Gastroesophageal sphincter (tissue), 4 donors: ENCODE results near the gene CEP120. TPM values are rescaled to one million over a fixed set of nuclear protein-coding genes. Genes with fewer than 3 reads are reported as not detected.
A peak's percentile ranks its signal among the peaks of the same experiment; 100 is the strongest.
"Not testable (repeated sequence)": the region's sequence is repeated elsewhere in the genome, so short reads cannot be mapped to it uniquely, and the experiment has no call there.

Experiments
- ATAC-seq: fragments of 150-250 bp; one replicate; pipeline ENCODE4 v1.9.1; 2016; ENCODE audit warnings: mild to moderate bottlenecking, moderate library complexity
- H3K27ac ChIP-seq, 4 donors: fragments of 200-600 bp; sonication (generic) in 3 of 4; 1 replicate in 3 of 4; 2 replicates in 1 of 4; pipeline ENCODE4 v1.5.1; 2016 to 2019
- H3K27me3 ChIP-seq: fragments of 200-600 bp; sonication (generic); one replicate; pipeline ENCODE4 v1.5.1; 2019
- H3K36me3 ChIP-seq, 2 donors: fragments of 200-600 bp; sonication (generic); one replicate each; pipeline ENCODE4 v1.5.1; 2019; ENCODE audit warnings: control low read depth in 1 of 2
- H3K4me1 ChIP-seq, 3 donors: fragments of 200-600 bp; sonication (generic); 1 replicate in 2 of 3; 2 replicates in 1 of 3; pipeline ENCODE4 v1.5.1; 2016 to 2019; ENCODE audit warnings: control low read depth in 2 of 3
- H3K4me3 ChIP-seq, 2 donors: fragments of 200-600 bp; sonication (generic); one replicate each; pipeline ENCODE4 v1.5.1; 2019; ENCODE audit warnings: mild to moderate bottlenecking in 1 of 2, moderate library complexity in 1 of 2
- H3K9me3 ChIP-seq, 3 donors: fragments of 200-600 bp; sonication (generic); one replicate each; pipeline ENCODE4 v1.5.1; 2017 to 2019; ENCODE audit warnings: control low read depth in 2 of 3
- EP300 ChIP-seq: sonication (generic); formaldehyde crosslinking; IDR thresholded peaks from one replicate; pipeline ENCODE4 v1.6.1; 2017; ENCODE audit warnings: antibody characterized with exemption, mild to moderate bottlenecking
- POLR2A ChIP-seq, 2 donors: fragments of 450-650 bp; IDR thresholded peaks; one replicate each; pipeline ENCODE4 v1.6.1; 2017; ENCODE audit warnings: antibody characterized with exemption in 2 of 2, mild to moderate bottlenecking in 2 of 2, moderate library complexity in 1 of 2
- POLR2AphosphoS5 ChIP-seq: sonication (generic); formaldehyde crosslinking; IDR thresholded peaks from one replicate; pipeline ENCODE4 v1.6.1; 2017; ENCODE audit warnings: antibody characterized with exemption
- WGBS, 2 donors: methylation state at CpG; one replicate each; pipeline ENCODE4 v1.1.5; 2018; ENCODE audit warnings: low coverage in 1 of 2; 5-methylcytosine and 5-hydroxymethylcytosine counted together
- total RNA-seq, 4 donors: library from RNA; depleted of rRNA; stranded (reverse); fragments of >200 nt; gene quantifications; one replicate each; pipeline ENCODE4 v1.1.0, GENCODE V29; 2016
- TF ChIP-seq, protein P1 (sequence below), 4 experiments: fragments of 200-600 bp in 2 of 4; fragments of 450-650 bp in 2 of 4; sonication (generic) in 1 of 4; IDR thresholded peaks; one replicate each; pipeline ENCODE4 v1.5.1; 2017 to 2019; ENCODE audit warnings: antibody characterized with exemption in 4 of 4, mild to moderate bottlenecking in 2 of 4, moderate library complexity in 2 of 4

CEP120 gene
- 10 to 100 TPM; 17.2 to 26.8 (median 19.8) TPM for total RNA-seq

GRCh38 chr5:123423278-123424149 is at the start of gene CEP120:
TSS of gene CEP120 (minus strand) at chr5:123423403. CDS start at chr5:123422998, 405 bp downstream.
- Histone ChIP-seq H3K27me3 (no peaks in the 10 kb centered on the region), H3K4me3 (peak within 1 kb of the TSS; percentile 45 to 91), H3K27ac (peak within 1 kb of the TSS; percentile 39 to 95 (median 94)), H3K9me3 (no peaks in the 10 kb centered on the region), H3K4me1 (peaks cover 3 to 38% (median 8%) of the 10 kb centered on the region in 3 donors), H3K36me3 (no peaks in the 10 kb centered on the region)
- WGBS, 2 donors: 0 to 2% methylated on average over 18 to 21 of the region's 47 CpGs
- ATAC-seq: peak; percentile 99
- TF ChIP-seq EP300 (no peak), POLR2AphosphoS5 (peak; percentile 87), POLR2A (IDR thresholded peaks at IDR 0.05) (peak; percentile 87 to 90)
- TF ChIP-seq, protein P1, sequence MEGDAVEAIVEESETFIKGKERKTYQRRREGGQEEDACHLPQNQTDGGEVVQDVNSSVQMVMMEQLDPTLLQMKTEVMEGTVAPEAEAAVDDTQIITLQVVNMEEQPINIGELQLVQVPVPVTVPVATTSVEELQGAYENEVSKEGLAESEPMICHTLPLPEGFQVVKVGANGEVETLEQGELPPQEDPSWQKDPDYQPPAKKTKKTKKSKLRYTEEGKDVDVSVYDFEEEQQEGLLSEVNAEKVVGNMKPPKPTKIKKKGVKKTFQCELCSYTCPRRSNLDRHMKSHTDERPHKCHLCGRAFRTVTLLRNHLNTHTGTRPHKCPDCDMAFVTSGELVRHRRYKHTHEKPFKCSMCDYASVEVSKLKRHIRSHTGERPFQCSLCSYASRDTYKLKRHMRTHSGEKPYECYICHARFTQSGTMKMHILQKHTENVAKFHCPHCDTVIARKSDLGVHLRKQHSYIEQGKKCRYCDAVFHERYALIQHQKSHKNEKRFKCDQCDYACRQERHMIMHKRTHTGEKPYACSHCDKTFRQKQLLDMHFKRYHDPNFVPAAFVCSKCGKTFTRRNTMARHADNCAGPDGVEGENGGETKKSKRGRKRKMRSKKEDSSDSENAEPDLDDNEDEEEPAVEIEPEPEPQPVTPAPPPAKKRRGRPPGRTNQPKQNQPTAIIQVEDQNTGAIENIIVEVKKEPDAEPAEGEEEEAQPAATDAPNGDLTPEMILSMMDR (IDR thresholded peaks at IDR 0.05): peak in 3 of 4 experiments; percentile 74 to 80 (median 76)

DNA sequence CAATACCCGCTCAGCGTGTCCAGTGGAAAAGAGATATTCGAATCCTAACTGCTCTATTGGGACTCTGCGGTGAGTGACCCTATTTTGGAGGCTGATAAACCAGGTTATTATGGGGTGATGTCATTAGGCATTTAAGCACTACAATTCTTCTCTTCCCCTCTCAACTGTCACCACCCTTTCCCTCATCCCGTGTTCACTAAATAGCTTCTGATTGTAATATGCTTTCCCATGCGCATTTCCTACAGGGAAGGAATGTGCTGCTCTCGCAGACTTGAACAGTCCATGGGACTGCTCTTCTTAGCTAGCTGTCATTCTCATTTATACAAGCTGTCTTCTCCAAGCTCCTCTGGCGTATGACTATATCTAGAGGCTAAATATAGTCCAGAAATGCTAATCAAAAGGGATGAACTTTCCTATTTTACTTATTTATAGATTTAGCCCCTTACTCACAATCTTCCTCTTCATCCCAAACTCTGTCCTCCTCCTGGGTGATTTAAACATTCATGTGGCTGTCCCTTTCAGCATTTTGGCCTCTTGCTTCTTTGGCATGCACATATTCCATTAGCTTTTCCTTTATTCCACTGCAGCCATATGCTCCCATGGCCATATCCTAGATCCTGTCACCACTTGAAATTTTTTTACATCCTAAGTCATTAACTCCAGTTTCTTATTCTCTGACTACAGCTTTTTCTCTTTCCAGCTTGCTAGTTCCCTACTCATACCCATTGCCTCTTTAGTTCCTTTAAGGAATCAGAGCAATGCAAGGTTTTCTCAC is 49.1 kb upstream of the CEP120 start:
- no peak for TF ChIP-seq EP300
- no peak for TF ChIP-seq POLR2A (IDR thresholded peaks at IDR 0.05)
- TF ChIP-seq POLR2AphosphoS5: no peak
- TF ChIP-seq, protein P1 (IDR thresholded peaks at IDR 0.05): no peak
- no peak overlapping the region for H3K4me3 ChIP-seq
- no peaks in the 10 kb centered on the region for H3K4me1 ChIP-seq
- no peak overlapping the region for H3K27ac ChIP-seq
- no peak for ATAC-seq
- no peaks in the 10 kb centered on the region for H3K9me3 ChIP-seq
- no peaks in the 10 kb centered on the region for H3K27me3 ChIP-seq
- no peaks in the 10 kb centered on the region for H3K36me3 ChIP-seq
- 79 to 80% methylated on average over 8 of the region's 8 CpGs for WGBS, 2 donors

DNA sequence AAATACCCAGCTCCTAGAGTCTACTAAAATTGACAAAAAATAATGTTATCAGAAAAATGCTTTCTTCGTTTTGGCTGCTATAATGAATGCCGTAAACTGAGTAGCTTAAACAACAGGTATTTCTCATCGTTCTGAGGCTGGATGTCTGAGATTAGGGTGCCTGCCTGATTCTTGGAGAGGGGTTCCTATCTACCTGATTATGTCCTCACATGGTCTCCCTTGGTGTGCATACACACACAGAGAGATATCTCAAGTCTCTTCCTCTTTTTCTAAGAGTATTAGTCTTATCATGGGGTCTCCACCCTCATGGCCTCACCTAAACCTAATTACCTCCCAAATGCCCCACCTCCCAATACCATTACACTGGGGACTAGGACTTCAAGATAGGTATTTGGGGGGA is 48.2 kb upstream of the CEP120 start:
- no peak for ATAC-seq
- H3K4me1 ChIP-seq: no peaks in the 10 kb centered on the region
- no peak overlapping the region for H3K27ac ChIP-seq
- no peaks in the 10 kb centered on the region for H3K9me3 ChIP-seq
- H3K27me3 ChIP-seq: no peaks in the 10 kb centered on the region
- H3K4me3 ChIP-seq: no peak overlapping the region
- no peak for TF ChIP-seq POLR2A (IDR thresholded peaks at IDR 0.05)
- no peak for TF ChIP-seq POLR2AphosphoS5
- WGBS, 2 donors: 83 to 85% methylated on average over 3 of the region's 3 CpGs
- no peaks in the 10 kb centered on the region for H3K36me3 ChIP-seq

DNA sequence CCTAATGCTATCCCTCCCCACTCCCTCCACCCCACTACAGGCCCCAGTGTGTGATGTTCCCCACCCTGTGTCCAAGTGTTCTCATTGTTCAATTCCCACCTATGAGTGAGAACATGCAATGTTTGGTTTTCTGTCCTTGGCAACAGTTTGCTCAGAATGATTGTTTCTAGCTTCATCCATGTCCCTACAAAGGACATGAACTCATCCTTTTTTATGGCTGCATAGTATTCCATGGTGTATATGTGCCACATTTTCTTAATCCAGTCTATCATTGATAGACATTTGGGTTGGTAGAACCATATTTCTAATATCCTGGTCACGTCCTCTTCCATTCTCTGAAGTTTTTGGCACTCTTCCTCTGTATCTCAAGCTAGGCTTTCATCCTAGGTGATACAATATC is 43.6 kb upstream of the CEP120 start:
- 75% methylated on average over 1 of the region's 1 CpG; no CpG with 5 or more reads in 1 of the 2 donors for WGBS, 2 donors
- not testable (repeated sequence) for H3K36me3 ChIP-seq, H3K27me3 ChIP-seq, ATAC-seq, H3K27ac ChIP-seq, H3K4me3 ChIP-seq, H3K4me1 ChIP-seq, H3K9me3 ChIP-seq

DNA sequence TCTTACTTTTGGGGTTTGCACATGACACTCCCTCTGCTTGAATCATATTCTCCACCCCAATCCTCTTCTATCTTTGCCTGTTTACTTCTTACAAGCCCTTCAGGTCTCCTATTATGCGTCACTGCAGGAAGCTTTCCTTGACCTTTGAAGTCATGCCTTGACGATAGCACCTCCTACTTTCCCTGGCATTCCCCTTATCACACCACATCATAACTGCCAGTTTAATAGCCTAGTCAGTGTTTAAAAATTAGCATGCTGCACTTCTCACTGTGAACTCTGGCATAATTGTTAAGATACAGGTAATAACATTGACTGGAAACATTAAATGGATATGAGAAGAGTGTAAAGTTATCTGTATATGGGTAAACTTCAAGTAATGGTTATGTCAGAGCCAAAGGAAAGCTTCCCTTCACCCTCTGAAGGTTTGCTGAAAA is 37.1 kb upstream of the CEP120 start:
- no peaks in the 10 kb centered on the region for H3K36me3 ChIP-seq
- no peaks in the 10 kb centered on the region for H3K27me3 ChIP-seq
- no peak overlapping the region for H3K27ac ChIP-seq
- TF ChIP-seq, protein P1 (IDR thresholded peaks at IDR 0.05): no peak
- no peak for TF ChIP-seq EP300
- TF ChIP-seq POLR2A (IDR thresholded peaks at IDR 0.05): no peak
- no peak for TF ChIP-seq POLR2AphosphoS5
- H3K4me3 ChIP-seq: no peak overlapping the region
- WGBS, 2 donors: 50 to 83% methylated on average over 1 to 2 of the region's 2 CpGs
- no peak for ATAC-seq
- no peaks in the 10 kb centered on the region for H3K9me3 ChIP-seq
- no peaks in the 10 kb centered on the region for H3K4me1 ChIP-seq

GRCh38 chr5:123458994-123459393 is 35.8 kb upstream of the CEP120 start:
- WGBS, 2 donors: 100% methylated on average over 4 of the region's 4 CpGs
- not testable (repeated sequence) for H3K4me3 ChIP-seq, H3K36me3 ChIP-seq, H3K4me1 ChIP-seq, ATAC-seq, H3K27ac ChIP-seq, H3K27me3 ChIP-seq, H3K9me3 ChIP-seq
